Superior temporal gyrus (tissue), 1 donor: ENCODE measurements around the gene VIT.

Experiments
- DNase-seq: peaks from one replicate; pipeline ENCODE4 v3.0.0-alpha.2; 2016; ENCODE audit errors: extremely low spot score

The VIT gene

DNA sequence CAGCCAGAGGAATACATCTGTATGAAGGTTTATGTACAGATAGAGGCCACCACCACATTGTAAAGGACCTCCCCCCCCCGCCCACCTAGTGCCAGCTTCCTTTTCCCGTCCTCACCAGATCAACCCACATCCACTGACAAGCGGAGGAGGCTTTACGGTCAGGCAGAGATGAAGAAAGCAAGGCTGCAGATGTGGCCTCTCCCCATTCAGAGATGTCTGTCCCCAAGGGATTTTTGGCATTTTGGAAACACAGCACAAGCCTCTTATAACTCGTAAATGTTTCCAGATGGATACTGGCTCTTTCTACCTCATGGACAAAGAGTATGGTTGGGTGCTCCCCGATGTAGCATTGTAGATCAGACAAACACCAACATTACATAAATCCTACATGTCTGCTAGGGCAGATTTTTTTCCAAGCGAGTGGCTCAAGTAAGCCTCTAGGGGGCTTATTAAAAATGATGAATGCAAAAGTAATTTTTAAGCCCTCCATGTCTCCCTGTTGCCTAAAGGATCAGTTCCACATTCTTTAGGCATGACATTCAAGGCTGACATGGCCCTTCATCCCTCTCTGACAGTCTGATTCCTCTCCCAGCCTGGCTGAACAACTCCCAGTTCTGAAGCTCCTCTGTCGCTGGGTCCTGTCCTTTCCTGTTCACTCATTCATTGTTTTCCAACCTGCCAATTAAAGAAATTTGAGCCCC, 11.7 kb downstream of the VIT start:
- DNase-seq, result no peak

DNA sequence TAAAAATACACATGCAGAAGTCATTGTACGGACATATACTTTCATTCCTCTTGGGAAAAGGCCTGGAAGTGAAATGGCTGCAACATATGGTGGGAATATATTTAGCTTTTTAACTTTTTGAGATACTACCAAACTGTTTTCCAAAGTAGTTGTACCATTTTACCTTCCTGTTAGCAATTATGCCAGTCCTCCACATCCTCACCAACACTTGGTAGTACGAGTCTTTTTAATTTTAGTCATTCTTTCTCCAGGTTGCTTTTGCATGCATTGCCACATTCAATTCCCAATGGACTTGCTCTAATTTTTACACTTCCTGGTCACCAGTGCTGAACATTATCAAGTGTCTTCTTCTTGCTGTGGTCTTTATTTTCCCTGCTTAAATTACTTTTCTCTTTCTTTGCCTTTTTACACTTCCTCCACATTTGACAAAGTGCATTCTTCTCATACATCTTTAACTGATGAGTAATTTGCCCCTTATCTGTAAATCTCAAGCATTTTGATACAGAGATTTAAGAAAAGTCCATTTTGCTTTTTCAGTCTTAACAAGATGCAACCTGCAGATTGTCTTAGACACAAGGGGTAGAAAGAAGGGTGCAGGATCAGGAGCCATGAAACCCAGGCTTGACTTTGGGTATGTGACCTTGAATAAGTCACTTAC, 14.5 kb downstream of the VIT start:
- no peak for DNase-seq

DNA sequence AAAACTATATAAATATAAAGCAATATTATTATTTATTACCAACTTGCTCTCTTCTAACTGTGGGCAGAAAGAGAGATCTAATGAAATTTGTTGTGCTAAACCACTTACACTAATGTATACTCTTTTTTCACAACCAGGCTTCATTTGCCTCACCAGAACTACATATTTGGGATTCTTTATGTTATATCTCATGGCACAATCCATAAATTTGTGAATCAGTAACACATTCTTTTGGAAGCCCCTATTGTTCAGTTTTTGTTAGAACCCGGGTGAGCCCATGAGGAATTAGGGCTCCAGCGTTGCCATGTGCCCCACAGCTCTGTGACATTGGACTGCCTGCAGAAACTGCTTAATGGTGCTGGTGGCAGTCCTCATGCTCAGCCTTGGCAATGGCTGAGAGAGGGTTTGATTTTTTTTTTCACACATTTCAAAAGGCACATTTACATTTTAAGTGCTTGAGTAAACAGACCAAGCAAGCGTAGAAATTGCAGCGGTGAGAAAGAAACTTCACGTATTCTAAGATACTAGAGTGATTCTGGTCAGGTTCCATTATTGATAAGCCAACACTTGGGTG, 15.3 kb downstream of the VIT start:
- DNase-seq, result no peak

DNA sequence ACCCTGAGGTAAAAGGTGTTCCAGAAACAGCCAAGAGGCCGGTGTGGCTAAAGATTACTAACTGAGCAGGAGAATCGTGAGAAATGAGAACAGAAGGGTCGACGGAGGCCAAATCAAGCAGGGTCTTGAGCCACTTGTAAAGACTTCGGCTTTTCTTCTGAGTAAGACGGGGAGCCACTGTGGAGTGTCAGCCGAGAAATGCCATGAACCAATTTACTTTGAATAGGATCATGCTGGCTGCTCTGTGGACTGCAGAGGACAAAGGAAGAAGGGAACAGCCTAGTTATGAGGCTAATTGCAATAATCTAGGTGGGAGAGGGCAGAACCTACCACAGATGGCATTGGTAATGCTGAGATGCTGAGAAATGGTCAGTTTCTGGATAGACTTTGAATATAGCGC, 16.8 kb downstream of the VIT start:
- DNase-seq, result no peak

DNA sequence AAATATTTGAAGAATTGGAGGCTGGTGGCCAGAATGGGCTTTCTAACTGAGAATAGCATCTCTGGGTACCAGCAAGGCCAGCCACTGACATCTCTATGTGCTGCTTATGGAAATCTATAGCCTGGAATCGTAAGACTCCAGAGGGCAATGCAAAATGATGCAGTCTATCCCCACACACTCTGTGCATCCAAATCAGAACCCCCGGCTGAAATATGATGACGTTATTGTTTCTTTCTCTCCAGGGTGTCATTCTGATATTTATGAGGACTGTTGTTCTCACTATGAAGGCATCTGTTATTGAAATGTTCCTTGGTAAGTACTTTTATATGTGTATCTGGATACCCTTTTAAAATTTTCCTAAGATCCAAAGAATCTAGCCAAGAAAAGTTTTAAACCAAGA, 19.6 kb downstream of the VIT start:
- no peak for DNase-seq

DNA sequence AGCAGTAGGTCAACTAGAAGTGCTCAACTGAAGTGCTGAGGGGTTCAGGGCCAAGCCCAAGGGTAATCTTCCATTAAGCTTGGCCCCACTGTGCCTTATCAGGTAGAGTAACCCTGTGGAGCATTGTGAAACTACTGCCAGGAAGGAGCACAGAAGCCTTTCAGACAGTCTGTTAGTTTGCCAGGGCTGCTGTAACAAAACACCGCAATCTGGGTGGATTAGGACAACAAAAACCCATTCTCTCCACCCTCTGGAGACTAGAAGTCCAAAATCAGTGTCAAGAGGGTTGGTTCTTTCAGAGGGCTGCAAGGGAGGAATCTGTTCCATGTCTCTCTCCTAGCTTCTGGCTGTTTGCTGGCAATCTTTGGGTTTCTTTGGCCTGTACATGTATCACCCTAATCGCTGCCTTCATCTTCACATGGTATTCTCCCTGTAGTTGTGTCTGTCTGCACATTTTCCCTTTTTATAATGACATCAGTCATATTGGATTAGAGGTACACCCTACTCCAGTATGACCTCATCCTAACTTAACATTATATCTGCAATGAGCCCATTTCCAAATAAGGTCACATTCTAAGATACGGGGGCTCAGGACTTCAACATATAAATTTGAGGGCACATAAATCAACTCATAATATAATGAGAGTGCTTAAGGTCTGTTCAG, 21.2 kb downstream of the VIT start:
- DNase-seq, result no peak

DNA sequence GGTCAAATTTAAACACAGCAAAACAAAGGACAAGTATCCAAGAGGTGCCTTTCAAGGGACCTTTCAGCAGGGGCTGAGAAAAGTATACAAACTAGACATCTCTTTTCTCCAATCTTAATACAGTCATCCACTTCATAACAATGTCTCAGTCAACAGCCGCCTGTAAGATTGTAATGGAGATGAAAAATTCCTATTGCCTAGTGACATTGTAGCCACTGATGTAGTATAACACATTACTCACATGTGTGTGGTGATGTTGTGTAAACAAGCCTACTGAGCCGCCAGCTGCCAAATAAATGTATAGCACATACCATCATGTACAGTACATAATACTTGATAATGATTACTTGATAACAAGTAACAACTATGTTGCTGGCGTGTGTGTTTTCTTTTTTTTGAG, 31.0 kb downstream of the VIT start:
- DNase-seq, result no peak

DNA sequence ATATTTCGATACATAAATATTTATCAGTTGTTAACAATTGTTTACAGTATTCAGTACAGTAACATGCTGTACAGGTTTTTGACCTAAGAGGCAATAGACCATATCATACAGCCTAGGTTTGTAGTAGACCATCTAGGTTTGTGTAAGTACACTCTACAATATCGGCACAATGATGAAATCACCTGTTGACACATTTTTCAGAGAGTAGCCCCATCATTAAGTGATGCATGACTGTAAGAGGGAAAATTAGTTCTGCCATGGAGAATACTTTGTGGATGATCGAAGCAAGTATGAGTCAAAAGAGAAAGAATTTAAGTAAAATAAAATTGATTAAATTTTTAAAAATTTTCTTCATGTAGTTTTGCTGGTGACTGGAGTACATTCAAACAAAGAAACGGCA, 32.6 kb downstream of the VIT start:
- no peak for DNase-seq

DNA sequence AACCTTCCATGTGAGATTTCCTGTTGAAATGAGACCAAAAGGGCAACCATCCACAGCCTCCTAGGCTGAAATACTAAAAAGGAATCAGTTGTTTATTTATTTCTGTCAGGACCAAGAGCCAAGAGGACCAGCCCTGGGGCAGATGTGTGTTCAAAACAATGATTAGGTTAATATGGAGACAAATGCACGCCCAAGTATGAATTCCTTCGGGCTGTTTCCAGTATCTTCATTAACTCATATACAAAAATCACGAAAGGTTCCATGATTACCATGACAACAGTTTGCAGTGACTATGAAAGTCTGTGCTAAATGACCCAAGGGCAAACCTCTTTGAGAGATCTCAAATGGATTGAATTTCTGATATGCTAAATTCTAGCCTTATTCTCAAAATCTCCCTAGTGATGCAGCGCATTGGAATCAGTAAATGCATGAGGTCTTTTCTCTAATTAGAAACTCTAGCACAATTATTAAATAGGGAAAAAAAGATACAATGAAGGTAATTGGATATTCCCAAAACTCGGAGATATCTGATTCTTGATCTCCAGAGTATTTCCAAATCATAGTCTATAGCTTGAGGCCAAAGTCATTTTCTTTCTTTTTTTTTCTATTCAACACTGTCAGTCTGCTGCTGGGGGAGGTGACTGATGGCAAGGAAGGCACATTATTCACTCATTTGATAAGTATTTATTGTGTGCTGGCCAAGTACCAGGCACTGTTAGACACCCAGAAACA, 35.6 kb downstream of the VIT start:
- DNase-seq, result no peak

DNA sequence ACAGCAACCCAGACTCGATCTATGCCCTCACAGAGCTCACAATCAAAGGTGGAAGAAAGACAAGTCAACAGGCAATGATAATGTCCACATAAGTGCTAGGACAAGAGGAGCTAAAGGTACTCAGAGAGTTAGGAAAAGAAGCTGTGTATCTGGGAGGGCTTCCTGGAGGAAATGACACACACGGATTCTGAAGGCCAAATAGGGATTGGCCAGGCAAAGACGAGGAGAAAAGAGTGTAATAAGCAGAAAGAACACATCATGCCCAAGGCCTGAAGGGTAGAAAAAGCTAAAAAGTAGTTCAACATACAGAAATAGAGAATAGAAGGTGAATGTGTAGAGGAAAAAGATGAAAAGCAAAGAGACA, 36.1 kb downstream of the VIT start:
- DNase-seq, result no peak

DNA sequence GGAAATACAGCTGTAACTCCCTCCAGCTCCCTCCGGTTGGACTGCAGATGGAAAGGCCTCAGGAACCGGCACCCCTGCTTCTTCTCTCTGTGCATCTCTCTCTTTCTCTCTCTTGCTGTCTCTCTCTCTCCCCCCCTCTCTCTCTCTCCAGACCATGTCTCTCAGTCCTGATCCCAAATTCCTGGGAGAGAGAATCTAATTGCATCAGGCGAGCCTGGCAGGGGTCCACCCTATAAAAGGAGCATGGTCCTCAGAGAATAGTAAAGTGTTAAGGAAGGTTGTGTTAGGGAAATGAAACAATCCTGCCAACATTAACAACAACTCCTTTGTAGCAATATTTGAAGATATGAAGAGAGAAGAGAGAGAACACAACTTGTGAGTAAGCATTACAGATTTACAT, 36.7 kb downstream of the VIT start:
- no peak for DNase-seq

DNA sequence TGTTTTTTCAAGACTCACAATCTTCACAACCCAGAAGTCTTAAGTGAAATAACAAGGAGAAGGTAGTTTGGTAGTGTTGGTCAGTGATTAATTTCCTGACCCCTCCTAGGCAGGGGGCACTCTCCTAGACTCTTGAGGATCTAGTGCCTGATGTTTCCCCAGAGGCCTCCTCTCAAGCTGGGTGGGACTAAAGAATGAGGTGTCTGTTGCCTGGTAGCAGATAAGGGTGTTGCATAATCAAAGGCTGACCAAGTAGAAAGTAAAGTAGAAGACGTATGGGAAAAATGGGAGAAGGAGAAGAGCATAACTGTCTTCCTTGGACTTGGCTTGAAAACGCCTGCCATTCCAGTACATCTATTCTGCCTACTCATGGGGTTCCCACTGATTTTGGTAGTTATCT, 37.8 kb downstream of the VIT start:
- DNase-seq, result no peak

DNA sequence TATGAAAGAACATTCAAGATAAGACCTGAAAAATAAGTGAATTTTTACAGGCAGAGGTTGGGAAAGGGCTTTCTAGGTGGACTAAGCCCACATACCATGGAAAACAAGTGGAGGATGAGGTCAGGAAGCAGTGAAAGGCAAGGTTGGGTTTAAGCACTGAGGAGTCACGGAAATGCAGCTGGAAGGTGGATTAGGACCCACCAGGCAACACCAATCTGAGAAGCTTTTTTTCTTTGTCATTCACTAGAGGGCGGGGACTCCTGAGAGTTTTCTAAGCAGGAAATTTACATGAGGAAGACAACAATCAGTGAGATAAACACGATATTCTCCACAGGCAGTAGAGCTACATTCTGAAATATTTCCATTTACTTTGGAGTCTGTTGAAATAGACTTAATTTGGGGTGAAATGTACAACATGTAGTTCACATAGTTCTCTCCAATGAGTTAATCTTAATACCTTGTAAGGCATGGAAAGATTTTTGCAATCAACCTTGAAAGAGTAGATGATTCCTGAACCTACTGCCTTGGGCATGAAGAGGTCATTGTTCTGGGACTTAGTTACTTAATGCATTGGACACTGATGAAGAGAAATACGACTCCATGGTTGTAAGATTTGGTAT, 40.7 kb downstream of the VIT start:
- DNase-seq, result no peak

DNA sequence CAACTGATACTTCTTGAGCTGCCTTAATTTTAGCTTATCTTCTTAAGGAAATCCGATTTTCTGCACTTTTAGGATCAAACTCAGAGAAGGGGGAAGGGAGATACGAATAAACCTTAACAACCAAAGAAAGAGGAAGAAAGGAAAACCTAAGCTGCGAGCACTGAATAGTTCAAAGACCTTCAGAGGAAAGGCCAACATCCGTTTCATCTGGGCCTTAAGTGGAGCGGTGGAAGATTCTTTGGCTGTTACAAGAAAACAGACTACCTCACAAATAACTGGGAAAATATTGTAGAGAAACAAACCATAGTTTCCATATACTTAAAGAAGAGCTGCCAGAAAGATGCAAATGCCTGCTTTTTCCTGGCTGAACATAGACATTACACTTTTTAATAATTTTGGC, 43.6 kb downstream of the VIT start:
- no peak for DNase-seq

DNA sequence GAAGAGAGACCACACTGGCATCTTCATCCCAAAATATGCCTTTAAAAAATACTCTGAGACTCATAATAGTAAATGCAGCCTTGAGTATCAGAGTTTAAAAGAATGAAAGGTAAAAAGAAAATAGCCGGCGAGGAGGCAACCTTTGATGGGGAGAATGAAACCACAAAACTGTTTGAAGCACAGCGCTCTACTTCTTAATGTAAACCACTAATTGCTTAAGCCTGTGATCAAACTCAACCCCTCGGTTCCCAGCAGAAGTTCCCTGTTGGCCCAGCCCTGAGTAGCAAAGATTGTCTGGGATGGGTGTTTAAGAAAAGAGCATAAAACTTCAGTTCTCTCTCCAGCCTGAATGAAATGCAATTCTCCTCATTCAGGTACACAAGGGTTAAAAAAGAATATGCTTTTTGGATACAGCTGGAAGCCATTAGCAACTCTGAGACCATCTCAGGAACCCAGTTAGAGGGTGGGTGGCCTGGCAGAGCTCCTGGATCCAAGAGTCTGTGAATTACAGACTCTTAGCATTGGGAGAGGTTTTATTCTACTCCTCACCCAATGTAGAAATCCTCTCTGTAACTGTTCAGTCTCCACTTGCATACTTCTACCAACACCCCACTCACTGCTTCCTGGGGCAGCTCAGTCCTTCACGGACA, 44.8 kb downstream of the VIT start:
- no peak for DNase-seq

DNA sequence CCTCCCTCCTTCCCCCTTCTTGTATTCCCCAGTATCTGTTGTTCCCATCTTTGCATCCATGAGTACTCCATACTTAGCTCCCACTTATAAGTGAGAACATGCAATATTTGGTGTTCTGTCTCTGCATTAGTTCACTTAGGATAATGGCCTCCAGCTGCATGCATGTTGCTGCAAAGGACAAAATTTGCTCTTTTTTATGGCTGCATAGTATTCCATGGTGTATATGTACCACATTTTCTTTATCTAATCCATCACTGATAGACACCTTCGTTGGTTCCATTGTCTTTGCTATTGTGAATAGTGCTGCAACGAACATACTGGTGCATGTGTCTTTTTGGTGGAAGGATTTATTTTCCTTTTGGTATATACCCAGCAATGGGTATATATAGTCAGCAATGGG, 47.4 kb downstream of the VIT start:
- DNase-seq, result no peak

DNA sequence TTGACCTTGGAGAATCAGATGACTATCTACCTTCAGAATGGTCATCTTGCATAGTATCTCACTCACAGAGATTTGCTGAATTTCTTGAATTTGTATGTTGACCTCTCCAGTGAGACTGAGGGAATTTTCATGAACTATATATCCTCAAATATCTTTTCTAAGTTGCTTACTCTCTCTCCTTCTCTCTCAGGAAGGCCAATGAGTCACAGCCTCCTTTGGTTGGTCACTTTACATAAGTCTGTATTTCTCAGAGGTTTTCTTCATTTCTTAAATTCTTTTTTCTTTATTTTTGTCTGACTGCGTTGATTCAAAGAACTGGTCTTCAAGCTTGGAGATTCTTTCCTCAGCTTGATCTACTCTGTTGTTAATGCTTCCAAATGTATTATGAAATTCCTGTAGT, 51.7 kb downstream of the VIT start:
- DNase-seq, result no peak

DNA sequence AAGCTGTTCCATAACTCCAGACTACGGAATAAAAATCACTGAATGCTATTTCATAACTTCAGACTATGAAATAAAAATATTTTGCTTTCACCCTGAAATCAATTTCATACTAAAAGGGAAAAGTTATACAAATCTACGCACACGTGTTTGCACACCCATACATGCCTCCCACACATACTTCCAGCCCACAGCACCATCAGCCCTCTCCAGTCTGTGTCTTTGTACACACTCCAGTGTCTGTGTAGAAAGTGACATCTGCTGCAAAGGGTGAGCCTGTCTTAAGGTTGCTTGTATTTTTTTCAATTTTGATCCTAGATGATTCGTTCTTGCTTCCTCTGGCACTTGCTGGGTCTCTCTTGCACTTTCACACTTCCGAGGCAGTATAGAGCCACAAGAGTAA, 53.6 kb downstream of the VIT start:
- DNase-seq, result no peak

DNA sequence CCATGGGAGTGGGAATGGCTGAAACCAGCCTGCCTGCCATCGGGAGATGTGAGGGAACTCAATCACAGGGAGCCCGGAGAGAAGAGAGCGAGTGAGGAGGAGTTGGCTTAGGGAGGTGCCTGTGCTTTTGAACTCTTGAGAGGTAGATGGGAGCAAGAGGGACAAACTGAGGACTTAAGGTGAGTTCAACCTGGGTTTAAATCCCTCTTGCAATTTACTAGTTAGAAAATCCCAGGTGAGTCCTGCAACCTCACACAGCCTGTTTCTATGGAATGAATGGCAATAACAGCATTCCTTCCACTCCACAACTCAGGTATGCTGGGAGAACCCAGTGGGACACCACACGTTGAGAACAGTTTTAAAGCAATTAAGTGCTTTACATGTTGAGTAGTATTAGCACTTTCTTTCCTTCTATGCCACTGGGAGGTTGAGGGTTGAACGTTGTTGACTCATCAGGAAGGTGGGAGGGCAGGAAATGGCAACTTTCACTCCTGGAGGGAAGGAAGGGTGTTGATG, 57.3 kb downstream of the VIT start:
- no peak for DNase-seq

DNA sequence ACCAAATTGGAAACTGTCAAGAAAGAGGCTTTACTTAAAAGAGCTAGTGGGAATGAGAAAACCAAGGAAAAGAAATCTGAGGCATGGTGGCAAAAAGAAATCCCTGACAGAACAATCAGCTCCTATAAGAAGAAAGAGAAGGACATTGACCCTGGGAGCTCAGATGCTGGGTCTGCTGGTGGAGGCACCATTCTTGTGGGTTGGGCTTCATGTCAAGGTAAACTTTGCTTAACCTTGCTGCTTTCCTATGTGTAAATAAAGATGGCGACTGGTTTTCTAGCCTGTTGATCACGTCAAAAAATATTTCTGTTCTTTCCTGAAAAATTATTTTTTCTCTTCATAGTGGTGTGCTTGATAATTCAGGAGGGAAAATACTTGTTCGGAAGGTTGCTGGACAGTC, 58.1 kb downstream of the VIT start:
- no peak for DNase-seq

DNA sequence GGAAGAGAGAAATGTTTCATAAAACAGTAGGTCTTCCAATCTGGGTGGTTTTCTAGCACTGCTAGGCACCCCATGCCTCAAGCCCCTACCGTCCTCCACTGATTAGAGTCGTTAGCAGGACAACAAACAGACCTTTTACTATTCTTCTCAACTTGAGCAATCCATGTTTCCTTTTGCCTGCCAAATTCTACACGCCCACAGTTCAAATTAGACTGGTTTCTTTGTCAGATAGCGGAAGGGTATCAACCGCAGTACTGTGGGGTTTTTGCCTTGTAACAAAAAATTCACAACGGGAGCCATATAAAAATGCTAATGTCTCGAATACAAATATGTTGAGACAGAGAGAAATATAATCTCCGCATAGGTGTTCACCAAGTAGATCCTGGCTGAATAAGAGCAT, 59.9 kb downstream of the VIT start:
- DNase-seq, result no peak
